Tibial nerve (tissue), 3 donors: Measurements from ENCODE around the gene PTK6.

Source experiments
- POLR2A ChIP-seq, 2 donors: fragments of 450-650 bp; IDR thresholded peaks; one replicate each; pipeline ENCODE4 v1.6.1; 2017; ENCODE audit warnings: antibody characterized with exemption in 2 of 2, mild to moderate bottlenecking in 2 of 2, moderate library complexity in 2 of 2
- TF ChIP-seq, protein P1 (sequence below), 5 experiments: fragments of 200-600 bp in 3 of 5; fragments of 450-650 bp in 2 of 5; sonication (generic) in 3 of 5; IDR thresholded peaks; one replicate each; pipeline ENCODE4 v1.5.1; 2016 to 2019; ENCODE audit warnings: antibody characterized with exemption in 5 of 5, mild to moderate bottlenecking in 3 of 5, moderate library complexity in 2 of 5

DNA sequence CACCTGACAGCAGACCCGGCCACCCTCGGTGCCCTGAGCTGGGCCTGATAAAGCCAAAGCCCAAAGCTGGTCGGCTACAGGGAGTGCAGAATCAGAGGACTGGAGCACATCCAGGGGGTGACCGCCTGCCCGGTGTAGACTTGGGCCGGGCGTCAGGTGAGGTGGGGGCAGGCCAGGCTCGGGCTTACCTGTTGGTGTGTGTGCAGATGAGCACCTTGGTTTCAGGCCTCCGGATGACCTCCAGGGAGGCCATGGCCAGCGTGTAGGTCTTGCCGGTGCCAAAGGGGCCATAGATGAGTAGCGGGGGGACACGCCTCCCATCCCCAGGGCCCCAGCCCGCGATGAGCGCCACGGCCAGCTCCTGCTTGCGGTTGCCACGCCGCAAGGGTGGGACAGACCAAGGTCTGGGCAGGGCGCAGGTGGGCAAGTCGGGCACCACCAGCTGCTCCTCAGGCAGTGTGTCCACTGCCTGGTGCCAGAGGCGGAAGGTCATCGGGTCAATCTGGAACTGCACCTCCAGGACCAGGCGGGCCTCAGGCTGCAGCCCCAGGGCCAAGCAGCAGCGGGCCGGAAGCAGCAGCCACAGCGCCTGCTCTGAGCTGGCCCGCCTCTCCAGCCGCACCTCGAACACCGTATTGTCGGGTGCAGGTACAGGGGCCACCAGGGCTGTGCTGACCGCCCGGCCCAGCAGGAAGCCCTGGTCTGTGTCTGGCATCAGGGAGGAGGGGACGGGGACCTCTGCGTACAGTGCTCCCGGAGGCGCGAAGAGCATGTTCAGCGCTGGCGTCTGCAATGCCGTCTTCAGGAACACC lies 31.2 kb upstream of the PTK6 start:
- TF ChIP-seq, protein P1, sequence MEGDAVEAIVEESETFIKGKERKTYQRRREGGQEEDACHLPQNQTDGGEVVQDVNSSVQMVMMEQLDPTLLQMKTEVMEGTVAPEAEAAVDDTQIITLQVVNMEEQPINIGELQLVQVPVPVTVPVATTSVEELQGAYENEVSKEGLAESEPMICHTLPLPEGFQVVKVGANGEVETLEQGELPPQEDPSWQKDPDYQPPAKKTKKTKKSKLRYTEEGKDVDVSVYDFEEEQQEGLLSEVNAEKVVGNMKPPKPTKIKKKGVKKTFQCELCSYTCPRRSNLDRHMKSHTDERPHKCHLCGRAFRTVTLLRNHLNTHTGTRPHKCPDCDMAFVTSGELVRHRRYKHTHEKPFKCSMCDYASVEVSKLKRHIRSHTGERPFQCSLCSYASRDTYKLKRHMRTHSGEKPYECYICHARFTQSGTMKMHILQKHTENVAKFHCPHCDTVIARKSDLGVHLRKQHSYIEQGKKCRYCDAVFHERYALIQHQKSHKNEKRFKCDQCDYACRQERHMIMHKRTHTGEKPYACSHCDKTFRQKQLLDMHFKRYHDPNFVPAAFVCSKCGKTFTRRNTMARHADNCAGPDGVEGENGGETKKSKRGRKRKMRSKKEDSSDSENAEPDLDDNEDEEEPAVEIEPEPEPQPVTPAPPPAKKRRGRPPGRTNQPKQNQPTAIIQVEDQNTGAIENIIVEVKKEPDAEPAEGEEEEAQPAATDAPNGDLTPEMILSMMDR (IDR thresholded peaks at IDR 0.05), result no peak
- TF ChIP-seq POLR2A (IDR thresholded peaks at IDR 0.05), result no peak
